Retinal pigment epithelial cell (primary cell): ENCODE measurements around the gene CDK14.

Experiments used
- DNase-seq: peaks from one replicate; pipeline ENCODE4 v3.0.0-alpha.2; 2010; ENCODE audit warnings: low read depth
- H3K4me3 ChIP-seq: 2 replicates; pipeline ENCODE4 v1.5.1; 2011; ENCODE audit warnings: mild to moderate bottlenecking, low read length, control low read depth, moderate library complexity
- TF ChIP-seq, protein P1 (sequence below): conservative IDR thresholded peaks from 2 replicates; pipeline ENCODE4 v1.5.1; 2011; ENCODE audit warnings: low read depth, low read length, control low read depth, inconsistent platforms

Gene CDK14

DNA sequence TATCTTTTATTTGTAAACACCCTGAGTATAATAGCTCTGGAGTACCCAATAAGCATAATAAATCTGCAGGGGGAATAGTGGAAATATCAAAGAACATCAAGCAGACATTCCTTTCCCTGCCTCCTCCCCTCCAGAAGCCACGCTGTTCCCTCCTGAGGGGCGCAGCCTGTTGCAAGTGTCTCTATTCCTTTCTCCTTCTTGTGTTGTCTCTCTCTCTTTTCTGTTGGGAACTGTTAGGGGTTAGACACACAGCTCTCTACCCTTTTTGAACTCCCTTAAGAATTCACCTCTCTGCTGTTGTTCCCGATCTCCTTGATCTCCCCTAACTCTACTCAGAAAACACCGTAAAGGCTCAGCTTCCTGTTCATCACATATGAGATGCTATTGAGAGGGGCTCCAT, 490.1 kb downstream of the CDK14 start:
- TF ChIP-seq, protein P1, sequence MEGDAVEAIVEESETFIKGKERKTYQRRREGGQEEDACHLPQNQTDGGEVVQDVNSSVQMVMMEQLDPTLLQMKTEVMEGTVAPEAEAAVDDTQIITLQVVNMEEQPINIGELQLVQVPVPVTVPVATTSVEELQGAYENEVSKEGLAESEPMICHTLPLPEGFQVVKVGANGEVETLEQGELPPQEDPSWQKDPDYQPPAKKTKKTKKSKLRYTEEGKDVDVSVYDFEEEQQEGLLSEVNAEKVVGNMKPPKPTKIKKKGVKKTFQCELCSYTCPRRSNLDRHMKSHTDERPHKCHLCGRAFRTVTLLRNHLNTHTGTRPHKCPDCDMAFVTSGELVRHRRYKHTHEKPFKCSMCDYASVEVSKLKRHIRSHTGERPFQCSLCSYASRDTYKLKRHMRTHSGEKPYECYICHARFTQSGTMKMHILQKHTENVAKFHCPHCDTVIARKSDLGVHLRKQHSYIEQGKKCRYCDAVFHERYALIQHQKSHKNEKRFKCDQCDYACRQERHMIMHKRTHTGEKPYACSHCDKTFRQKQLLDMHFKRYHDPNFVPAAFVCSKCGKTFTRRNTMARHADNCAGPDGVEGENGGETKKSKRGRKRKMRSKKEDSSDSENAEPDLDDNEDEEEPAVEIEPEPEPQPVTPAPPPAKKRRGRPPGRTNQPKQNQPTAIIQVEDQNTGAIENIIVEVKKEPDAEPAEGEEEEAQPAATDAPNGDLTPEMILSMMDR, result no peak
- H3K4me3 ChIP-seq, result no peak overlapping the region
- DNase-seq, result no peak

DNA sequence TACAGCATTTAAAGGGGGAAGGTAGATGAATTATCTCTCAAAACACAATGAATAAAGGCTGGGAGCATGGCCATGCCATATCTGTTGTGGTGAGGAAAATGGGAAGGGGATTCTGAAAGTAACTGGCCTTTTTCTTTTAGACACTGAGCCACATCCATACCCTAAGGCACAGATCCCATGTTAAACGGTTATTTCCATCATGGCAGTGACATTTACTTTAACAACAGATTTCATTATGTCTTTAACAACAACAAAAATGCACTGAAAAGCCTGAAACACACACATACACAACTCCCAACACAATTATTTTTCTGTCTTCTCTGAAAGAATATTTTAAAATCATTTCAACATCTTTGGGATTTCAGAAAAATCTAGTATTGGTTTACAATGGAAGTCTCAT, 492.0 kb downstream of the CDK14 start:
- H3K4me3 ChIP-seq, result no peak overlapping the region
- TF ChIP-seq, protein P1, result no peak
- DNase-seq, result no peak

DNA sequence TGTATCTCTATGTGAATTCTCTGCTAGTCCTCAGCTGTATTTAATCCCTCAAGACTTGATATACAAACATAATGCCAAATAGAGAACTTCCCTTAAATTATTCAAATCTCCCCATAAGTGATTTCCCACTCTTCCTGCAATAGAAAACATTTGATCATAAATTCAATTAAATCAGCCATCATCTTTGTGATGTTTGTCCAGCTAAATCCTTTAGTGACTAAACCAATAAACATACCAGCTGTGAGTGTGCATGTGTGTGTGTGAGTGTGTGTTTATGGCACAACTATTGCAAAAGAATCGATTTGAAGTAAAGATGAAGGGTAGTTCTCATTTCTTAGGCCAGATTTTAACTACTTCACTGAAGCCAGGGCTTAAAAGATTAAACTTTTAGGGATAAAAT, 492.6 kb downstream of the CDK14 start:
- DNase-seq, result no peak
- H3K4me3 ChIP-seq, result no peak overlapping the region
- TF ChIP-seq, protein P1, result no peak

DNA sequence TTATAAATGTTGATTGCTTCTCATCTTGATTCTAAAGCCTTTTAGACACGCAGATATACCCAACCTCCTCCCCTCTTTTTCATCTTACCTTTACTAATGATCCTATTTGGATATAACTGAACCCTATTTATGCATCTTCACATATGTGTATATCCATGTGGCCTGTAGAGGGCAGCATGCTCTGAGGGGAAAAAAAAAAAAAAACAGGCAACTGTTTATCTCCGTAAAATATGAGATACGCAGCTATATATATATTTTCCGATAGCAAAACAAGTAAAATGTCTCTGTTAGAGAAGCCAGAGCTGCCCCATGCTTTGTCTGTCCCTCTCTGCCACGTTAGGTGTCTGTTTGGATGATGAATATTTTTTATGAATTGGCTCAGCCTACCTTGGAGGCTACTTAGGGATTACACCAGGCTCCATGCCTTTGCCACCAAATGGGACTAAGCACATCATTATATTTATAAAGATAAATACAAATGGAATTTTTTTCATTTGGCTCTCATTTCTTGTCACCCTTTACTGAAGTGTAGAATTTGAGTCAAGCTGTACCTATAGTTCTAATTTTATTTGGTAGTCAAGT, 493.4 kb downstream of the CDK14 start:
- no peak for DNase-seq
- TF ChIP-seq, protein P1, result peak; percentile 78
- peak overlapping the region; percentile 12 for H3K4me3 ChIP-seq

DNA sequence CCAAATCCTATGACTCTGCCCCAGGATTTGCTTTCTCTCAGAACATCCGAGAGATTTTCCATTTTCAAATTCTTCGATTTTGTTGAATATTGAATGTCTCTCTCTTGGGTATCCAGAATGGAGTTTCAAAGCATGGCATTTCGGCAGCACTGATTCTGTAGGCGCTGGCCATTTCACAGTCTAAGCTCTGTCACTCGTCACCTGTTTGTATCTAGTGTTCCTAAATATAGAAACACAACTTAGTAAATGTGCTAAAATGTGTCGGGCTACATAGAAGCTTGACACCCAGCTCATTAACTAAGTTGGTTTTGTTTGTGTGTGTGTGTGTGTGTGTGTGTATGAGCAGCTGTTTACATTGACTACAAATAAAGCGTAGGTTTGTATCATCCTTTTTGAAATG, 494.6 kb downstream of the CDK14 start:
- TF ChIP-seq, protein P1, result no peak
- H3K4me3 ChIP-seq, result no peak overlapping the region
- DNase-seq, result no peak

DNA sequence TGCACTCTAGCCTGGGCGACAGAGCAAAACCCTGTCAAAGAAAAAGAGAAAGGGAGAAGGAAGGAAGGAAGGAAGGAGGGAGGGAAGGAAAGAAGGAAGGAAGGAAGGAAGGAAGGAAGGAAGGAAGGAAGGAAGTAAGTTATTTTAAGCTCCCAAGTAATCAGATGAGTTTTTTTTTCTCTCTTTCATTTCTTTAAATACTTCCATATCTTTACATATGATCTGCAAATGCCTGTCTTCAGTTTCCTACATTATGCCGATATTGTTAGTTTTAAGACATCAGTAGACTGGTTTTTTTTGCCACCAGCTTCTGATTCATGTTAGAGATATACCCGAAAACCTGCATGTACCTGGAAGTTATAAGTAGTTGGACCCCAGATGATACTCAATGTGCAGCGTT, 495.5 kb downstream of the CDK14 start:
- DNase-seq, result no peak
- TF ChIP-seq, protein P1, result no peak
- no peak overlapping the region for H3K4me3 ChIP-seq

DNA sequence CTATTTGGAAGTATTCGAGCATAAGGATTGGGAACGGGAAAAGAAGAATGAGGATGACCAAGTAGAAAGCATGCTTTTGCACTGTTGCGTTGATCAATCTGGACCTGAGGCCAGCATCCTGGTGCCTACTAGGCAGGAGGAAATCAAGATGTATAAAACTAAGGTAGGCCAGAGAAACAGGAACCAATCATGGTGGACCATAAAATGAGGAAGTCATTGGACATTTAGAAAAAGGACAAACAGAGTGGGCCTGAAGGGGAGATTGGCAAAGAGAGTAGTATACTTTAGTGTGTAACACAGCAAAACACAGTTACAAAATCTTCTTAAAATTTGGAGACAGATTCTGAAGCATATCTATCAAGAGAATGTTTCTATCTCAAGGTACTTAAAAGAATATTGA, 497.1 kb downstream of the CDK14 start:
- no peak for DNase-seq
- TF ChIP-seq, protein P1, result no peak
- no peak overlapping the region for H3K4me3 ChIP-seq
